Progenitor cell of endocrine pancreas (in vitro differentiated cells): ENCODE data around the gene RABL3. TPM values are rescaled to one million over a fixed set of nuclear protein-coding genes. Genes with fewer than 3 reads are reported as not detected.
A peak's percentile ranks its signal among the peaks of the same experiment; 100 is the strongest.
"Not testable (repeated sequence)": the region's sequence is repeated elsewhere in the genome, so short reads cannot be mapped to it uniquely, and the experiment has no call there.

ENCODE experiments used
- DNase-seq: peaks from one replicate; pipeline ENCODE4 v3.0.0; 2021; ENCODE audit warnings: low spot score; ENCODE audit not compliant: unreplicated experiment
- H3K27ac Mint-ChIP-seq: 2 replicates; pipeline ENCODE4 v1.8.0; 2021; ENCODE audit warnings: mild to moderate bottlenecking, moderate library complexity, mixed read lengths
- H3K27me3 Mint-ChIP-seq: 2 replicates; pipeline ENCODE4 v1.8.0; 2021; ENCODE audit warnings: mixed read lengths
- H3K36me3 Mint-ChIP-seq: 2 replicates; pipeline ENCODE4 v1.8.0; 2022; ENCODE audit warnings: mixed read lengths; ENCODE audit not compliant: insufficient read depth
- H3K4me1 Mint-ChIP-seq: 2 replicates; pipeline ENCODE4 v1.8.0; 2021; ENCODE audit warnings: low read depth, mixed read lengths
- H3K4me3 Mint-ChIP-seq: 2 replicates; pipeline ENCODE4 v1.8.0; 2021; ENCODE audit warnings: low read depth, mild to moderate bottlenecking, moderate library complexity, mixed read lengths
- H3K9me3 Mint-ChIP-seq: 2 replicates; pipeline ENCODE4 v1.8.0; 2021; ENCODE audit warnings: low read depth, mixed read lengths
- CTCF ChIP-seq: fragments of 200-600 bp; sonication (generic); IDR thresholded peaks from one replicate; pipeline ENCODE4 v1.5.0; 2021; ENCODE audit warnings: antibody characterized with exemption, mild to moderate bottlenecking; ENCODE audit not compliant: unreplicated experiment
- total RNA-seq: library from RNA; stranded (reverse); gene quantifications from 2 replicates; pipeline ENCODE4 v1.2.1, GENCODE V29; 2021

Gene RABL3
- total RNA-seq, 1 donor from 2014 or later: 24.9 TPM

DNA sequence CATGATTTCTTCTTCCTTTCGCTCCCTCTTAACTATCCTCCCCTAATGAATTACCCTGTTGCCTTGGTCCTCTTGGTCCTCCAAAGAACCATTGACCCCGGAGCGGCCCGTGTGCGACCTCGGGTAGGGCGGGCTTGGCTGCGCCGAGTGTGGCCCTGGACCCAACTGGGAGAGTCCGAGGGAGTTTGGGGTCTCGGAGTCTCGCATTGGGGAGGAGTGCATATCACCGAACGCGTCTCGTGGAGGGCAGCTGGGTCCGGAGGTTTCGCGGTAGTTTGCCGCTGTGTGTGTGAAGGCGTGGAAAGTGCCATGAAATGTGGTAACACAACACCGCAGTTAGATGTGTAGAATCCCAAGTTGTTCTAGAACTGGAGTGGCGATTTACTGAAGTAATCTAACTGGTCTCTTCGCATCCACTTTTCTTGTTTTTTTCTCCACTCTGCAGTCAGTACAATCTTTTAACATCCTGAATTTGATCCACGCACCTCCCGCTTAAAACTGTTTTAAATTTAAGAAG, 591 bp upstream of the RABL3 start:
- H3K27me3 Mint-ChIP-seq: no peaks in the 10 kb centered on the region
- no peak for TF ChIP-seq CTCF
- H3K27ac Mint-ChIP-seq: peak overlapping the region; percentile 100
- H3K4me1 Mint-ChIP-seq: peaks cover 21% of the 10 kb centered on the region
- H3K9me3 Mint-ChIP-seq: peaks cover 3% of the 10 kb centered on the region
- peak; percentile 14 for DNase-seq
- H3K4me3 Mint-ChIP-seq: peak overlapping the region; percentile 94
- peaks cover 15% of the 10 kb centered on the region for H3K36me3 Mint-ChIP-seq

GRCh38 chr3:120741837-120742197, 499 bp downstream of the RABL3 start:
- H3K4me3 Mint-ChIP-seq: peak overlapping the region; percentile 94
- DNase-seq: no peak
- H3K36me3 Mint-ChIP-seq: peaks cover 22% of the 10 kb centered on the region
- H3K27ac Mint-ChIP-seq: peak overlapping the region; percentile 100
- H3K9me3 Mint-ChIP-seq: peaks cover 10% of the 10 kb centered on the region
- TF ChIP-seq CTCF: no peak
- H3K27me3 Mint-ChIP-seq: no peaks in the 10 kb centered on the region
- H3K4me1 Mint-ChIP-seq: peaks cover 21% of the 10 kb centered on the region

DNA sequence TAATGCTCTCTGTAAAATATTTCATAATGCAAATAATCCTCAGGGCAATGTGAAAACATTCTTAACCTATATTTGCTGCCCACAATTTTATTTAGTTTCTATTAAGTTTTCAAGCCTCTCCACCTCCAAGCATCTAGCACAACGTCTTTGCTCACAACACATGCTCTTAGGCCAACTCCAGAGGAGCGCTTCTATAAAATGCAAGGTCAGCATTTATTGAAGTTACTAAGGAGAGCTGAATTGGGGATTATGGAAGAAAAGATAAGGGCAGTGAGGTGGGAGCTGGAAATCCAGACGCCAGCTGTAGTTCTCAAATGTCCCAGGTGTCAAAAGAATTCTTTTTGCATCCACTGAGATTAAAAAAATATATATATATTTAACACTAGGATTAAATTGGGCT, 996 bp downstream of the RABL3 start:
- Mint-ChIP-seq H3K36me3 (peaks cover 23% of the 10 kb centered on the region), H3K27me3 (no peaks in the 10 kb centered on the region), H3K4me1 (peaks cover 21% of the 10 kb centered on the region), H3K4me3 (peak overlapping the region; percentile 94), H3K9me3 (peaks cover 13% of the 10 kb centered on the region), H3K27ac (peak overlapping the region; percentile 5)
- TF ChIP-seq CTCF: no peak
- no peak for DNase-seq

- not testable (repeated sequence) for H3K4me1 Mint-ChIP-seq, DNase-seq, H3K4me3 Mint-ChIP-seq, H3K27ac Mint-ChIP-seq, H3K27me3 Mint-ChIP-seq
- H3K9me3 Mint-ChIP-seq: peaks cover 28% of the 10 kb centered on the region
- H3K36me3 Mint-ChIP-seq: peaks cover 37% of the 10 kb centered on the region
Measured at GRCh38 chr3:120738006-120738405, 4.3 kb downstream of the RABL3 start.

GRCh38 chr3:120730576-120731542, 11.5 kb downstream of the RABL3 start:
- Mint-ChIP-seq H3K27ac (no peak overlapping the region), H3K4me1 (no peaks in the 10 kb centered on the region), H3K9me3 (peaks cover 11% of the 10 kb centered on the region), H3K36me3 (peaks cover 22% of the 10 kb centered on the region), H3K4me3 (no peak overlapping the region), H3K27me3 (no peaks in the 10 kb centered on the region)
- no peak for TF ChIP-seq CTCF
- DNase-seq: no peak
